Vagina (tissue), 2 donors: ENCODE results near the gene FAM3A.

Experiments
- POLR2A ChIP-seq, 2 donors: fragments of 450-650 bp; IDR thresholded peaks; one replicate each; pipeline ENCODE4 v1.6.1; 2017; ENCODE audit warnings: antibody characterized with exemption in 2 of 2, mild to moderate bottlenecking in 2 of 2, moderate library complexity in 2 of 2
- POLR2AphosphoS5 ChIP-seq, 2 donors: sonication (generic); formaldehyde crosslinking; IDR thresholded peaks; one replicate each; pipeline ENCODE4 v1.9.0; 2017; ENCODE audit warnings: antibody characterized with exemption in 2 of 2, mild to moderate bottlenecking in 2 of 2, low read depth in 1 of 2; ENCODE audit not compliant: insufficient read depth in 1 of 2
- TF ChIP-seq, protein P1 (sequence below), 3 experiments: fragments of 450-650 bp in 2 of 3; fragments of 200-600 bp in 1 of 3; sonication (generic) in 1 of 3; IDR thresholded peaks; one replicate each; pipeline ENCODE4 v1.5.1; 2017 to 2019; ENCODE audit warnings: antibody characterized with exemption in 3 of 3, mild to moderate bottlenecking in 2 of 3, moderate library complexity in 2 of 3

DNA sequence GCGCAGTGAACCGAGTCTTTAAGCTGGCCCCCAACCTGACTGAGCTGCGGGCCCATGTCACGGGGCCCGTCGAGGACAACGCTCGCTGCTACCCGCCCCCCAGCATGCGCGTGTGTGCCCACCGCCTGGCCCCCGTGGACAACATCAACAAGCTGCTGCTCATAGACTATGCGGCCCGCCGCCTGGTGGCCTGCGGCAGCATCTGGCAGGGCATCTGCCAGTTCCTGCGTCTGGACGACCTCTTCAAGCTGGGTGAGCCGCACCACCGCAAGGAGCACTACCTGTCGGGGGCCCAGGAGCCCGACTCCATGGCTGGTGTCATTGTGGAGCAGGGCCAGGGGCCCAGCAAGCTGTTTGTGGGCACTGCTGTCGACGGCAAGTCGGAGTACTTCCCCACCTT is 55.7 kb downstream of the FAM3A start:
- TF ChIP-seq, protein P1, sequence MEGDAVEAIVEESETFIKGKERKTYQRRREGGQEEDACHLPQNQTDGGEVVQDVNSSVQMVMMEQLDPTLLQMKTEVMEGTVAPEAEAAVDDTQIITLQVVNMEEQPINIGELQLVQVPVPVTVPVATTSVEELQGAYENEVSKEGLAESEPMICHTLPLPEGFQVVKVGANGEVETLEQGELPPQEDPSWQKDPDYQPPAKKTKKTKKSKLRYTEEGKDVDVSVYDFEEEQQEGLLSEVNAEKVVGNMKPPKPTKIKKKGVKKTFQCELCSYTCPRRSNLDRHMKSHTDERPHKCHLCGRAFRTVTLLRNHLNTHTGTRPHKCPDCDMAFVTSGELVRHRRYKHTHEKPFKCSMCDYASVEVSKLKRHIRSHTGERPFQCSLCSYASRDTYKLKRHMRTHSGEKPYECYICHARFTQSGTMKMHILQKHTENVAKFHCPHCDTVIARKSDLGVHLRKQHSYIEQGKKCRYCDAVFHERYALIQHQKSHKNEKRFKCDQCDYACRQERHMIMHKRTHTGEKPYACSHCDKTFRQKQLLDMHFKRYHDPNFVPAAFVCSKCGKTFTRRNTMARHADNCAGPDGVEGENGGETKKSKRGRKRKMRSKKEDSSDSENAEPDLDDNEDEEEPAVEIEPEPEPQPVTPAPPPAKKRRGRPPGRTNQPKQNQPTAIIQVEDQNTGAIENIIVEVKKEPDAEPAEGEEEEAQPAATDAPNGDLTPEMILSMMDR (IDR thresholded peaks at IDR 0.05) = no peak
- TF ChIP-seq POLR2A (IDR thresholded peaks at IDR 0.05) (no peak), POLR2AphosphoS5 (IDR thresholded peaks at IDR 0.05; ENCODE audit: insufficient read depth in 1 of 2, low read depth in 1 of 2) (no peak)
